IMR-90 (cell line): ENCODE results near the gene NKAIN2. TPM values are rescaled to one million over a fixed set of nuclear protein-coding genes. Genes with fewer than 3 reads are reported as not detected.
"Not testable (repeated sequence)": the region's sequence is repeated elsewhere in the genome, so short reads cannot be mapped to it uniquely, and the experiment has no call there.

Source experiments
- ATAC-seq: fragments of 200-7000 bp; cut with Tn5 transposase; 2 replicates; pipeline ENCODE4 v1.9.1; 2020; ENCODE audit warnings: low read depth, mild to moderate bottlenecking, moderate library complexity
- BruUV-seq: library from RNA; stranded (reverse); fragments of 400-500 nt; replicated peaks from 2 replicates; lab custom pipeline; 2021; lab: Mats Ljungman, UMichigan
- CTCF ChIA-PET: fragments of 300-600 bp; formaldehyde crosslinking; extraction: SDS; loops from one replicate; lab custom pipeline; 2021; ENCODE audit warnings: antibody characterized with exemption; lab: Yijun Ruan, JAX
- POLR2A ChIA-PET: fragments of 300-600 bp; sonication (Branson Sonifier 250); formaldehyde crosslinking; loops from one replicate; lab custom pipeline; 2022; ENCODE audit warnings: antibody characterized with exemption; ENCODE audit not compliant: unreplicated experiment; lab: Charles Lee
- DNase-seq: peaks from one replicate; pipeline ENCODE4 v3.0.0; 2013
- H2AFZ ChIP-seq: replicated peaks from 2 replicates; pipeline ENCODE3; 2013; ENCODE audit warnings: low read length, mild to moderate bottlenecking; ENCODE audit not compliant: poor library complexity
- H2AK5ac ChIP-seq: 2 replicates; pipeline ENCODE4 v1.6.1; 2013; ENCODE audit warnings: low read depth, low read length, inconsistent platforms
- H2AK9ac ChIP-seq: replicated peaks from 2 replicates; pipeline ENCODE3; 2013; ENCODE audit warnings: mild to moderate bottlenecking, low read depth, low read length, moderate library complexity; ENCODE audit not compliant: poor library complexity
- H2BK120ac ChIP-seq: 2 replicates; pipeline ENCODE4 v1.6.1; 2013; ENCODE audit warnings: low read depth, low read length, inconsistent platforms
- H2BK15ac ChIP-seq: 3 replicates; pipeline ENCODE4 v1.6.1; 2013; ENCODE audit warnings: low read depth, low read length, inconsistent platforms
- H2BK20ac ChIP-seq: 2 replicates; pipeline ENCODE4 v1.6.1; 2013; ENCODE audit warnings: low read depth, mild to moderate bottlenecking, inconsistent platforms, low read length, moderate library complexity
- H2BK5ac ChIP-seq: 2 replicates; pipeline ENCODE4 v1.6.1; 2013; ENCODE audit warnings: mild to moderate bottlenecking, low read depth, low read length, inconsistent platforms; ENCODE audit not compliant: poor library complexity, severe bottlenecking
- H3K14ac ChIP-seq: replicated peaks from 2 replicates; pipeline ENCODE4 v1.6.1; 2013; ENCODE audit warnings: low read depth, low read length, inconsistent platforms
- H3K18ac ChIP-seq: 2 replicates; pipeline ENCODE4 v1.6.1; 2013; ENCODE audit warnings: low read depth, low read length, control low read depth
- H3K23ac ChIP-seq: 2 replicates; pipeline ENCODE4 v1.6.1; 2013; ENCODE audit warnings: low read depth, low read length, inconsistent platforms
- H3K27ac ChIP-seq: 2 replicates; pipeline ENCODE4 v1.5.1; 2013; ENCODE audit warnings: mild to moderate bottlenecking, control low read depth, low read length; ENCODE audit not compliant: insufficient read depth
- H3K27me3 ChIP-seq: 2 replicates; pipeline ENCODE4 v1.6.1; 2013; ENCODE audit warnings: low read length; ENCODE audit not compliant: control insufficient read depth, insufficient read depth
- H3K36me3 ChIP-seq: 2 replicates; pipeline ENCODE4 v1.6.1; 2013; ENCODE audit warnings: low read length, mixed read lengths; ENCODE audit not compliant: control insufficient read depth, insufficient read depth
- H3K4ac ChIP-seq: 2 replicates; pipeline ENCODE4 v1.6.1; 2013; ENCODE audit warnings: low read depth, low read length, inconsistent platforms
- H3K4me1 ChIP-seq: 2 replicates; pipeline ENCODE4 v1.6.1; 2013; ENCODE audit warnings: low read length, mixed read lengths; ENCODE audit not compliant: control insufficient read depth, insufficient read depth
- H3K4me2 ChIP-seq: 2 replicates; pipeline ENCODE4 v1.6.1; 2013; ENCODE audit warnings: low read depth, mild to moderate bottlenecking, control low read depth, low read length, moderate library complexity
- H3K4me3 ChIP-seq: 2 replicates; pipeline ENCODE4 v1.5.1; 2013; ENCODE audit warnings: low read depth, mild to moderate bottlenecking, control low read depth, low read length, moderate library complexity; ENCODE audit not compliant: insufficient read depth
- H3K56ac ChIP-seq: 2 replicates; pipeline ENCODE4 v1.6.1; 2013; ENCODE audit warnings: low read length, inconsistent platforms; ENCODE audit not compliant: insufficient read depth; ENCODE audit errors: extremely low read depth
- H3K79me1 ChIP-seq, 2 experiments: 2 replicates each; pipeline ENCODE4 v1.6.1; 2013; ENCODE audit warnings: low read length in 2 of 2, inconsistent platforms in 1 of 2, low read depth in 1 of 2
- H3K9ac ChIP-seq: 2 replicates; pipeline ENCODE4 v1.6.1; 2013; ENCODE audit warnings: low read depth, low read length, control low read depth
- H3K9me1 ChIP-seq: 2 replicates; pipeline ENCODE4 v1.6.1; 2013; ENCODE audit warnings: low read length, inconsistent platforms; ENCODE audit not compliant: insufficient read depth
- H3K9me3 ChIP-seq: 2 replicates; pipeline ENCODE4 v1.6.1; 2013; ENCODE audit warnings: low read length; ENCODE audit not compliant: control insufficient read depth, insufficient read depth
- H4K20me1 ChIP-seq: 2 replicates; pipeline ENCODE4 v1.6.1; 2013; ENCODE audit warnings: low read length, inconsistent platforms; ENCODE audit not compliant: insufficient read depth
- H4K5ac ChIP-seq: 2 replicates; pipeline ENCODE4 v1.6.1; 2013; ENCODE audit warnings: mild to moderate bottlenecking, low read depth, low read length, control low read depth
- H4K8ac ChIP-seq, 2 experiments: 2 replicates each; pipeline ENCODE4 v1.6.1; 2013; ENCODE audit warnings: low read depth in 2 of 2, low read length in 2 of 2, control low read depth in 1 of 2, inconsistent platforms in 1 of 2
- H4K91ac ChIP-seq: 2 replicates; pipeline ENCODE4 v1.6.1; 2013; ENCODE audit warnings: low read depth, low read length, inconsistent platforms; ENCODE audit not compliant: insufficient read depth
- CEBPB ChIP-seq: IDR thresholded peaks from 2 replicates; pipeline ENCODE4 v1.6.1; 2012; ENCODE audit warnings: low read depth, low read length, improper control_type of control experiment
- FOS ChIP-seq: fragments of 150-350 bp; IDR thresholded peaks from 2 replicates; pipeline ENCODE4 v1.6.1; 2016; ENCODE audit warnings: low read depth, low read length
- MAZ ChIP-seq: IDR thresholded peaks from 2 replicates; pipeline ENCODE4 v1.6.1; 2012; ENCODE audit warnings: low read depth, mild to moderate bottlenecking, low read length, improper control_type of control experiment, moderate library complexity, borderline replicate concordance
- MXI1 ChIP-seq: IDR thresholded peaks from 2 replicates; pipeline ENCODE4 v1.6.1; 2012; ENCODE audit warnings: low read depth, mild to moderate bottlenecking, low read length, moderate library complexity, borderline replicate concordance
- WGBS, 2 experiments: methylation state at CpG; one replicate each; pipeline versions ENCODE4 v1.1.5 to v1.1.7; 2013; ENCODE audit warnings: missing lambda C conversion rate in 2 of 2; ENCODE audit not compliant: insufficient read length in 1 of 2; ENCODE audit errors: extremely low coverage in 2 of 2; 5-methylcytosine and 5-hydroxymethylcytosine counted together
- dilution Hi-C: fragments of 300-500 bp; cut with HindIII; formaldehyde crosslinking; loops from one replicate; pipeline ENCODE4 v1.14.3; 2018; ENCODE audit warnings: low sequenced_read_pairs; ENCODE audit not compliant: unreplicated experiment
- in situ Hi-C: fragments of 300-500 bp; cut with MboI; formaldehyde crosslinking; loops from 3 replicates; pipeline ENCODE4 v1.14.3; 2019; ENCODE audit warnings: low sequenced_read_pairs, inconsistent platforms, mixed read lengths
- intact Hi-C: fragments of 100-400 bp; cut with micrococcal nuclease; formaldehyde crosslinking; loops from 2 replicates; pipeline ENCODE4 v1.10.0; 2022
- polyA plus RNA-seq, 3 experiments: library from polyadenylated mRNA; depleted of rRNA; stranded (reverse); fragments of >200 nt; gene quantifications; 2 replicates each; pipeline ENCODE4 v1.2.3, GENCODE V29; 2012; ENCODE audit warnings: low replicate concordance in 1 of 3
- total RNA-seq: library from RNA; depleted of rRNA; stranded (reverse); fragments of >200 nt; gene quantifications from 2 replicates; pipeline ENCODE4 v1.2.3, GENCODE V29; 2012

NKAIN2 gene
- total and polyA plus RNA-seq, 2 of the 4 experiments (the other 2 are of a cell fraction): not detected

DNA sequence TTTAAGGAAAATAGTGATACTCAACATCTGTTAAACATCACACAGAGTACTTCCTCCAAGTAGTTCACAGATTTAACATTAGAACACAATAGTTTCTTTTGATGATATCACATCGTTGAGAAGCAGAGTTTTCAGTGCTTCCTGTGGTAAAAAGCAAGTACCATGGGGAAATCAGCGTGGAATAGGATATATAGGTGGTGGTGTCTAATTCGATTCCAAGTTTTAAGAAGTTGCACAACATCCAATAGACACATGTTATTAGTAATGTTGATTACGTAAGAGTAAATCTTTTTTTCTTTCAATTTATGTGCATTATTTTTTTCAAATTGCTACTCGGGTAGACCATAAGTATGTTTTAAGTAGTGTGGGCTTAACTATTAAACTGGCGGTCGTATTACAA lies 360.7 kb downstream of the NKAIN2 start:
- H3K27ac ChIP-seq: no peak overlapping the region
- no peak overlapping the region for H2AK5ac ChIP-seq
- no peak overlapping the region for H2BK120ac ChIP-seq
- TF ChIP-seq MXI1 (no peak), FOS (no peak), MAZ (no peak), CEBPB (peak; percentile 79)
- no peak overlapping the region for H3K18ac ChIP-seq
- H4K91ac ChIP-seq: no peak overlapping the region
- H4K20me1 ChIP-seq: no peaks in the 10 kb centered on the region
- H3K23ac ChIP-seq: no peak overlapping the region
- H3K9ac ChIP-seq: no peak overlapping the region
- H3K4me2 ChIP-seq: no peak overlapping the region
- H2BK15ac ChIP-seq: no peak overlapping the region
- H2AK9ac ChIP-seq: no peak overlapping the region
- H2BK5ac ChIP-seq: no peak overlapping the region
- no peak overlapping the region for H2BK20ac ChIP-seq
- CTCF ChIA-PET: no interaction called here
- no peak overlapping the region for H3K4ac ChIP-seq
- no TSS peak for BruUV-seq
- H3K9me3 ChIP-seq: no peaks in the 10 kb centered on the region
- in situ Hi-C loops (no loop called here), intact Hi-C loops (no loop called here), dilution Hi-C loops (no loop called here)
- no peak overlapping the region for H3K4me3 ChIP-seq
- no peak overlapping the region for H3K14ac ChIP-seq
- no peaks in the 10 kb centered on the region for H3K9me1 ChIP-seq
- H3K79me1 ChIP-seq: no peaks in the 10 kb centered on the region
- no peaks in the 10 kb centered on the region for H3K4me1 ChIP-seq
- DNase-seq: no peak
- no peak overlapping the region for H4K8ac ChIP-seq
- H2AFZ ChIP-seq: no peak overlapping the region
- ATAC-seq: no peak
- POLR2A ChIA-PET: no interaction called here
- no peaks in the 10 kb centered on the region for H3K36me3 ChIP-seq
- WGBS, 2 experiments: no CpG with 5 or more reads among the region's 7 CpGs
- no peak overlapping the region for H4K5ac ChIP-seq
- H3K27me3 ChIP-seq: no peaks in the 10 kb centered on the region
- no peak overlapping the region for H3K56ac ChIP-seq

DNA sequence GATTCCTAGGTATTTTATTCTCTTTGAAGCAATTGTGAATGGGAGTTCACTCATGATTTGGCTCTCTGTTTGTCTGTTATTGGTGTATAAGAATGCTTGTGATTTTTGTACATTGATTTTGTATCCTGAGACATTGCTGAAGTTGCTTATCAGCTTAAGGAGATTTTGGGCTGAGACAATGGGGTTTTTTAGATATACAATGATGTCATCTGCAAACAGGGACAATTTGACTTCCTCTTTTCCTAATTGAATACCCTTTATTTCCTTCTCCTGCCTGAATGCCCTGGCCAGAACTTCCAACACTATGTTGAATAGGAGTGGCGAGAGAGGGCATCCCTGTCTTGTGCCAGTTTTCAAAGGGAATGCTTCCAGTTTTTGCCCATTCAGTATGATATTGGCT lies 363.6 kb downstream of the NKAIN2 start:
- no CpG with 5 or more reads among the region's 1 CpG for WGBS, 2 experiments
- not testable (repeated sequence) for H3K23ac ChIP-seq

More for the DNA sequence above, 363.6 kb downstream of the NKAIN2 start:
- H3K4me1 ChIP-seq, H3K27ac ChIP-seq, H3K9me1 ChIP-seq, H3K4me3 ChIP-seq, H3K27me3 ChIP-seq, H2AFZ ChIP-seq, BruUV-seq, H4K91ac ChIP-seq, DNase-seq, H4K20me1 ChIP-seq, intact Hi-C loops, H2BK20ac ChIP-seq, CTCF ChIA-PET, H2BK120ac ChIP-seq, H3K18ac ChIP-seq, H3K56ac ChIP-seq, H4K5ac ChIP-seq, in situ Hi-C loops, POLR2A ChIA-PET, ATAC-seq, H2AK9ac ChIP-seq, H2BK15ac ChIP-seq, H3K9ac ChIP-seq, H3K9me3 ChIP-seq, H3K79me1 ChIP-seq, H4K8ac ChIP-seq, H3K36me3 ChIP-seq, H2BK5ac ChIP-seq, H3K14ac ChIP-seq, H2AK5ac ChIP-seq, H3K4ac ChIP-seq, dilution Hi-C loops, H3K4me2 ChIP-seq: not testable (repeated sequence)
